ENCODE results near the gene PTCD1.
"Not testable (repeated sequence)": the region's sequence is repeated elsewhere in the genome, so short reads cannot be mapped to it uniquely, and the experiment has no call there.

PTCD1 gene

GRCh38 chr7:99387239-99387635, 51.4 kb downstream of the PTCD1 start:
- DNase-seq (ENCODE audit: low spot score), result not testable (repeated sequence)

- DNase-seq (ENCODE audit: low spot score), result no peak
These were observed 51.9 kb downstream of the PTCD1 start for GRCh38 chr7:99386584-99387238.

GRCh38 chr7:99385564-99385963, 53.0 kb downstream of the PTCD1 start:
- no peak for DNase-seq (ENCODE audit: low spot score)

GRCh38 chr7:99384523-99384922, 54.1 kb downstream of the PTCD1 start:
- no peak for DNase-seq (ENCODE audit: low spot score)

GRCh38 chr7:99383791-99384370, 54.7 kb downstream of the PTCD1 start:
- DNase-seq (ENCODE audit: low spot score), result no peak

GRCh38 chr7:99383203-99383602, 55.4 kb downstream of the PTCD1 start:
- no peak for DNase-seq (ENCODE audit: low spot score)

- DNase-seq (ENCODE audit: low spot score), result no peak
These were observed 56.9 kb downstream of the PTCD1 start for GRCh38 chr7:99381664-99382075.

GRCh38 chr7:99380823-99381663, 57.6 kb downstream of the PTCD1 start:
- no peak for DNase-seq (ENCODE audit: low spot score)

GRCh38 chr7:99380032-99380822, 58.4 kb downstream of the PTCD1 start:
- DNase-seq (ENCODE audit: low spot score), result no peak

GRCh38 chr7:99379693-99380031, 58.9 kb downstream of the PTCD1 start:
- not testable (repeated sequence) for DNase-seq (ENCODE audit: low spot score)

GRCh38 chr7:99379043-99379577, 59.5 kb downstream of the PTCD1 start:
- DNase-seq (ENCODE audit: low spot score), result no peak

GRCh38 chr7:99375070-99375807, 63.4 kb downstream of the PTCD1 start:
- peak; percentile 79 for DNase-seq (ENCODE audit: low spot score)

GRCh38 chr7:99374111-99375064, 64.2 kb downstream of the PTCD1 start, which contains the start of gene ARPC1B:
ARPC1B (plus strand) TSS chr7:99374730; CDS start chr7:99385715, 10,985 bp downstream.
- peak; percentile 78 for DNase-seq (ENCODE audit: low spot score)

GRCh38 chr7:99373091-99374066, 65.2 kb downstream of the PTCD1 start:
- no peak for DNase-seq (ENCODE audit: low spot score)

GRCh38 chr7:99372275-99373090, 66.1 kb downstream of the PTCD1 start:
- DNase-seq (ENCODE audit: low spot score), result no peak

- no peak for DNase-seq (ENCODE audit: low spot score)
These were observed 67.2 kb downstream of the PTCD1 start for GRCh38 chr7:99371376-99371920.

- no peak for DNase-seq (ENCODE audit: low spot score)
These were observed 68.7 kb downstream of the PTCD1 start for GRCh38 chr7:99369767-99370391.

Data from LoVo (cell line).